ENCODE results near the gene BATF2. TPM values are rescaled to one million over a fixed set of nuclear protein-coding genes. Genes with fewer than 3 reads are reported as not detected.

BATF2 gene
- total and polyA plus RNA-seq, 4 donors, result 0.51 to 3.2 (median 1.4) TPM

DNA sequence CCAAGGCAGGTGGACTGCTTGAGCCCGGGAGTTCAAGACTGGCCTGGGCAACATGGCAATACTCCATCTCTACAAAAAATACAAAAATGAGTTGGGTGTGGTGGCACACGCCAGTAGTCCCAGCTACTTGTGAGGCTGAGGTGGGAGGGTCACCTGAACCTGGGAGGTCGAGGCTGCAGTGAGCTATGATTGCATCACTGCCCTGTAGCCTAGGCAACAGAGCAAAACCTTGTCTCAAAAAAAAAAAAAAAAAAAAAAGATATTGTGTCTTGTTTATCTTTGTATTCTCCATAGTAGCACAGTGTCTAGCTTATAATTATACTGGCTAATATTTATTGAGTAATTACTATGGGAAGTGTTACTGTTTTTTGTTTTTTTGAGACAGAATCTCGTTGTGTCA, 45.2 kb downstream of the BATF2 start:
- Histone ChIP-seq H3K4me3 (ENCODE audit: low read depth in 1 of 3, low read length in 3 of 3) (no peak overlapping the region), H3K9me3 (ENCODE audit: control insufficient read depth in 4 of 4, low read length in 3 of 4) (no peaks in the 10 kb centered on the region), H3K27me3 (ENCODE audit: control insufficient read depth in 4 of 4, insufficient read depth in 4 of 4, low read length in 3 of 4) (no peaks in the 10 kb centered on the region), H3K36me3 (ENCODE audit: control insufficient read depth in 4 of 4, insufficient read depth in 3 of 4, low read depth in 1 of 4, low read length in 3 of 4) (no peaks in the 10 kb centered on the region), H3K27ac (ENCODE audit: low read depth in 1 of 2, low read length in 2 of 2) (no peak overlapping the region), H3K4me1 (ENCODE audit: control insufficient read depth in 4 of 4, insufficient read depth in 4 of 4, low read length in 3 of 4) (no peaks in the 10 kb centered on the region), H3K9ac (ENCODE audit: low read depth in 1 of 2, low read length in 2 of 2) (no peak overlapping the region)
- TF ChIP-seq TAF1 (conservative IDR thresholded peaks at IDR 0.05) (no peak), HNF4A (conservative IDR thresholded peaks at IDR 0.05) (no peak), JUND (IDR thresholded peaks at IDR 0.05) (no peak), EGR1 (IDR thresholded peaks at IDR 0.05; ENCODE audit: low read depth in 2 of 2) (no peak), CTCF (IDR thresholded peaks at IDR 0.05; ENCODE audit: low read depth, low read length, missing input control) (no peak), FOXA1 (IDR thresholded peaks at IDR 0.05) (no peak), HNF4G (IDR thresholded peaks at IDR 0.05) (no peak), YY1 (IDR thresholded peaks at IDR 0.05) (no peak), SP1 (IDR thresholded peaks at IDR 0.05) (no peak), FOXA2 (IDR thresholded peaks at IDR 0.05) (no peak)
- TF ChIP-seq, protein P1, sequence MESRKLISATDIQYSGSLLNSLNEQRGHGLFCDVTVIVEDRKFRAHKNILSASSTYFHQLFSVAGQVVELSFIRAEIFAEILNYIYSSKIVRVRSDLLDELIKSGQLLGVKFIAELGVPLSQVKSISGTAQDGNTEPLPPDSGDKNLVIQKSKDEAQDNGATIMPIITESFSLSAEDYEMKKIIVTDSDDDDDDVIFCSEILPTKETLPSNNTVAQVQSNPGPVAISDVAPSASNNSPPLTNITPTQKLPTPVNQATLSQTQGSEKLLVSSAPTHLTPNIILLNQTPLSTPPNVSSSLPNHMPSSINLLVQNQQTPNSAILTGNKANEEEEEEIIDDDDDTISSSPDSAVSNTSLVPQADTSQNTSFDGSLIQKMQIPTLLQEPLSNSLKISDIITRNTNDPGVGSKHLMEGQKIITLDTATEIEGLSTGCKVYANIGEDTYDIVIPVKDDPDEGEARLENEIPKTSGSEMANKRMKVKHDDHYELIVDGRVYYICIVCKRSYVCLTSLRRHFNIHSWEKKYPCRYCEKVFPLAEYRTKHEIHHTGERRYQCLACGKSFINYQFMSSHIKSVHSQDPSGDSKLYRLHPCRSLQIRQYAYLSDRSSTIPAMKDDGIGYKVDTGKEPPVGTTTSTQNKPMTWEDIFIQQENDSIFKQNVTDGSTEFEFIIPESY (IDR thresholded peaks at IDR 0.05), result no peak
- WGBS, result 67% methylated on average over 4 of the region's 4 CpGs
- DNase-seq (ENCODE audit: low spot score), result no peak

GRCh38 chr11:64947208-64947814, 49.5 kb downstream of the BATF2 start:
- H3K4me1 ChIP-seq (ENCODE audit: control insufficient read depth in 4 of 4, insufficient read depth in 4 of 4, low read length in 3 of 4), result no peaks in the 10 kb centered on the region
- 78% methylated on average over 5 of the region's 5 CpGs for WGBS
- no peaks in the 10 kb centered on the region for H3K27me3 ChIP-seq (ENCODE audit: control insufficient read depth in 4 of 4, insufficient read depth in 4 of 4, low read length in 3 of 4)
- H3K9me3 ChIP-seq (ENCODE audit: control insufficient read depth in 4 of 4, low read length in 3 of 4), result no peaks in the 10 kb centered on the region
- H3K9ac ChIP-seq (ENCODE audit: low read depth in 1 of 2, low read length in 2 of 2), result no peak overlapping the region
- no peak for TF ChIP-seq HNF4A (conservative IDR thresholded peaks at IDR 0.05)
- no peak for TF ChIP-seq NR2F2 (IDR thresholded peaks at IDR 0.05)
- TF ChIP-seq RAD21 (IDR thresholded peaks at IDR 0.05), result peak in 1 of 2 donors; percentile 27
- H3K27ac ChIP-seq (ENCODE audit: low read depth in 1 of 2, low read length in 2 of 2), result no peak overlapping the region
- no peak for DNase-seq (ENCODE audit: low spot score)
- H3K36me3 ChIP-seq (ENCODE audit: control insufficient read depth in 4 of 4, insufficient read depth in 3 of 4, low read depth in 1 of 4, low read length in 3 of 4), result no peaks in the 10 kb centered on the region
- no peak overlapping the region for H3K4me3 ChIP-seq (ENCODE audit: low read depth in 1 of 3, low read length in 3 of 3)

Small RNA genes lying within 50 kb of the gene (small RNA-seq; reads per million reads assigned to genes)
- gene MIR6879 (not detected), gene SNX15 (not detected)

Other genes with a start within 250 kb of the BATF2 start
- gene PYGM, start 237.0 kb downstream of the BATF2 start, total RNA-seq, result 1 to 10 TPM in 1 of 2 donors, under 1 TPM in 1; 0.23 to 1.3 TPM
- under 1 TPM; 0.26 to 0.32 TPM for gene PYGM, start 237.0 kb downstream of the BATF2 start, polyA plus RNA-seq
- gene SF1, start 218.4 kb downstream of the BATF2 start, total RNA-seq, result 100 to 1,000 TPM in 1 of 2 donors, 10 to 100 TPM in 1; 46.2 to 135 TPM
- gene SF1, start 218.4 kb downstream of the BATF2 start, polyA plus RNA-seq, result 10 to 100 TPM; 44.9 to 54.0 TPM
- gene MAP4K2, start 193.8 kb downstream of the BATF2 start, total RNA-seq, result 1 to 10 TPM; 4.6 to 6.9 TPM
- 1 to 10 TPM; 2.1 to 2.3 TPM for gene MAP4K2, start 193.8 kb downstream of the BATF2 start, polyA plus RNA-seq
- gene MEN1, start 186.4 kb downstream of the BATF2 start, total RNA-seq, result 10 to 100 TPM; 12.1 to 15.1 TPM
- 10 to 100 TPM in 1 of 2 donors, 1 to 10 TPM in 1; 9.0 to 14.7 TPM for gene MEN1, start 186.4 kb downstream of the BATF2 start, polyA plus RNA-seq
- gene CDC42BPG, start 152.3 kb downstream of the BATF2 start, total RNA-seq, result 1 to 10 TPM in 1 of 2 donors, under 1 TPM in 1; 0.75 to 1.2 TPM
- gene CDC42BPG, start 152.3 kb downstream of the BATF2 start, polyA plus RNA-seq, result under 1 TPM; 0.18 to 0.40 TPM
- gene EHD1, start 118.3 kb downstream of the BATF2 start, total RNA-seq, result 10 to 100 TPM; 27.3 to 36.4 TPM
- 10 to 100 TPM in 1 of 2 donors, 1 to 10 TPM in 1; 8.3 to 11.1 TPM for gene EHD1, start 118.3 kb downstream of the BATF2 start, polyA plus RNA-seq
- 10 to 100 TPM; 18.3 to 27.8 TPM for gene ATG2A, start 79.8 kb downstream of the BATF2 start, total RNA-seq
- 10 to 100 TPM; 15.6 to 34.1 TPM for gene ATG2A, start 79.8 kb downstream of the BATF2 start, polyA plus RNA-seq
- gene PPP2R5B, start 72.3 kb downstream of the BATF2 start, total RNA-seq, result 1 to 10 TPM; 5.3 to 6.6 TPM
- gene PPP2R5B, start 72.3 kb downstream of the BATF2 start, polyA plus RNA-seq, result 1 to 10 TPM; 2.9 to 4.9 TPM
- gene GPHA2, start 61.1 kb downstream of the BATF2 start, total RNA-seq, result not detected
- gene GPHA2, start 61.1 kb downstream of the BATF2 start, polyA plus RNA-seq, result not detected
- not detected for gene MAJIN, start 24.9 kb downstream of the BATF2 start, total RNA-seq
- gene MAJIN, start 24.9 kb downstream of the BATF2 start, polyA plus RNA-seq, result under 1 TPM; 0.09 to 0.31 TPM
- gene ARL2, start 17.2 kb upstream of the BATF2 start, total RNA-seq, result 10 to 100 TPM; 10.8 to 17.1 TPM
- 10 to 100 TPM; 12.9 to 19.5 TPM for gene ARL2, start 17.2 kb upstream of the BATF2 start, polyA plus RNA-seq
- 1 to 10 TPM; 4.5 to 7.2 TPM for gene SNX15, start 30.5 kb upstream of the BATF2 start, total RNA-seq
- gene SNX15, start 30.5 kb upstream of the BATF2 start, polyA plus RNA-seq, result 1 to 10 TPM; 4.8 to 6.7 TPM
- gene SAC3D1, start 44.2 kb upstream of the BATF2 start, total RNA-seq, result 1 to 10 TPM; 3.8 to 7.9 TPM
- gene SAC3D1, start 44.2 kb upstream of the BATF2 start, polyA plus RNA-seq, result 1 to 10 TPM; 6.1 to 7.4 TPM
- gene NAALADL1, start 61.6 kb upstream of the BATF2 start, total RNA-seq, result 1 to 10 TPM; 1.2 to 2.1 TPM
- 1 to 10 TPM; 1.6 to 1.7 TPM for gene NAALADL1, start 61.6 kb upstream of the BATF2 start, polyA plus RNA-seq
- 10 to 100 TPM in 1 of 2 donors, under 1 TPM in 1; 0.17 to 12.0 TPM for gene CDCA5, start 87.1 kb upstream of the BATF2 start, total RNA-seq
- gene CDCA5, start 87.1 kb upstream of the BATF2 start, polyA plus RNA-seq, result 1 to 10 TPM in 1 of 2 donors, under 1 TPM in 1; 0.72 to 2.7 TPM
- 10 to 100 TPM; 12.3 to 14.4 TPM for gene ZFPL1, start 87.3 kb upstream of the BATF2 start, total RNA-seq
- gene ZFPL1, start 87.3 kb upstream of the BATF2 start, polyA plus RNA-seq, result 10 to 100 TPM; 18.1 to 19.2 TPM
- gene VPS51, start 99.2 kb upstream of the BATF2 start, total RNA-seq, result 100 to 1,000 TPM; 102 to 158 TPM
- gene VPS51, start 99.2 kb upstream of the BATF2 start, polyA plus RNA-seq, result 10 to 100 TPM; 33.2 to 66.0 TPM
- 100 to 1,000 TPM in 1 of 2 donors, 10 to 100 TPM in 1; 69.4 to 337 TPM for gene TM7SF2, start 114.9 kb upstream of the BATF2 start, total RNA-seq
- gene TM7SF2, start 114.9 kb upstream of the BATF2 start, polyA plus RNA-seq, result 100 to 1,000 TPM in 1 of 2 donors, 10 to 100 TPM in 1; 39.0 to 109 TPM
- gene ZNHIT2, start 120.7 kb upstream of the BATF2 start, total RNA-seq, result 1 to 10 TPM; 2.2 to 4.9 TPM
- 10 to 100 TPM in 1 of 2 donors, 1 to 10 TPM in 1; 7.4 to 13.9 TPM for gene ZNHIT2, start 120.7 kb upstream of the BATF2 start, polyA plus RNA-seq
- gene FAU, start 125.2 kb upstream of the BATF2 start, total RNA-seq, result 100 to 1,000 TPM; 199 to 332 TPM
- gene FAU, start 125.2 kb upstream of the BATF2 start, polyA plus RNA-seq, result 100 to 1,000 TPM; 393 to 535 TPM
- gene MRPL49, start 125.3 kb upstream of the BATF2 start, total RNA-seq, result 10 to 100 TPM; 31.7 to 39.2 TPM
- gene MRPL49, start 125.3 kb upstream of the BATF2 start, polyA plus RNA-seq, result 10 to 100 TPM; 31.1 to 47.2 TPM
- gene SYVN1, start 137.5 kb upstream of the BATF2 start, total RNA-seq, result 100 to 1,000 TPM in 1 of 2 donors, 10 to 100 TPM in 1; 19.9 to 210 TPM
- gene SYVN1, start 137.5 kb upstream of the BATF2 start, polyA plus RNA-seq, result 10 to 100 TPM; 41.1 to 72.1 TPM
- gene SPDYC, start 173.3 kb upstream of the BATF2 start, total RNA-seq, result under 1 TPM in 1 of 2 donors, not detected in 1; 0.08 TPM
- 1 to 10 TPM in 1 of 2 donors, under 1 TPM in 1; 0.52 to 1.1 TPM for gene SPDYC, start 173.3 kb upstream of the BATF2 start, polyA plus RNA-seq
- gene CAPN1, start 185.0 kb upstream of the BATF2 start, total RNA-seq, result 100 to 1,000 TPM in 1 of 2 donors, 10 to 100 TPM in 1; 81.7 to 183 TPM
- 10 to 100 TPM; 39.6 to 48.4 TPM for gene CAPN1, start 185.0 kb upstream of the BATF2 start, polyA plus RNA-seq

Data from liver (tissue), 10 donors.